Activated CD4-positive, CD25-positive, alpha-beta regulatory T cell (primary cell): ENCODE data around the gene DCAF12.
"Not testable (repeated sequence)": the region's sequence is repeated elsewhere in the genome, so short reads cannot be mapped to it uniquely, and the experiment has no call there.

Experiments used
- DNase-seq, 4 experiments: peaks; one replicate each; lab custom pipeline; 2025; lab: John Stamatoyannopoulos, UW

DCAF12 gene

DNA sequence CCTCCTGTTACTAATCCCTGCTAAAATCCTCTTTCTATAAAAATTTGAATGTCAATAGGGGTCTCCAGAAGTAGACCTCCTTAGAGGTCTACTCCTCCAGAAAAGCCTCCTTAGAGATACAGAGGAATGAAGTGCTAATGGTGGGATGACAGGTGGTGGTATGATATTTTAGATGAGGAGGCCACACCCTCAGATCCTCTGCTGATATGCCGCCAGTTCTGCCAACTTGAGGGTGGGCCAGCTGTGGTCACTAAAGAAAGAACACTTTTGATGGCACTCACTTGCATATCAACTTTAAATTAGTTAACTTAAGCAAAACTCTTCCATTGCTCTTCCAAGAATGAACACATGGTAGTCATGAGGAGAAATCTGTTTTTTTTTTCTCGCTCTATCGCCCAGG is 61.0 kb downstream of the DCAF12 start:
- DNase-seq = no peak

DNA sequence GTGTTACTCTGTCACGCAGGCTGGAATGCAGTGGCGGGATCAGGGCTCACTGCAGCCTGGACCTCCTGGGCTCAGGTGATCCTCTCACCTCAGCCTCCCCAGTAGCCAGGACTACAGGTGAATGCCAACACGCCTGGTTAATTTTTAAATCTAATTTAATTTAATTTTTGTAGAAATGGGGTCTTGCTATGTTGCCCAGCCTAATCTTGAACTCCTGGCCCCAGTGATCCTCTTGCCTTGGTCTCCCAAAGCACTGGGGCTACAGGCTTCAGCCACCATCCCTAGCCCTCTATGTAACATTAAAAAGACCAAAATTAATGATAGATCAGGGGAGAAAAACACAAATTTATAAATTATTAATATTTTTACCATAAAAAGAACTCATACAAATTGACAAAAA is 66.5 kb downstream of the DCAF12 start:
- DNase-seq = no peak

DNA sequence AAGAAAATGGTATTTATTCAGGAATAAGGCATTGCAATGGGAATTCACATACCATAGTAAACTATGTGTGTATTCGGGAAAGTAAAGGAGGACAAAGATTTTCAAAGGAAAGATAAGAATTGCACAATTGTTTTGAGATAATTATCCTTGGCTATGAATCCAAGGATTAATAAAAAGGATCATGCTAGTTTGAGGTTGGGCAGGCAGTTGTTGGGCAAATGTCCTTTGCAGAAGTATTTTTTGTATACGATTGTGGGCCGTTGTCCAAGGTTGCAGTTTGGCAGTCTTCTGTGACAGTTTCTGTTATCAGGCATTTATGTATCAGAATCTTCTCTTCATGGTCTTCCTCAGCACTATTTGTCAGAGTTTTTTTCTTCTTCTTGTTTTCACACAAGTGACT is 67.2 kb downstream of the DCAF12 start:
- no peak for DNase-seq

DNA sequence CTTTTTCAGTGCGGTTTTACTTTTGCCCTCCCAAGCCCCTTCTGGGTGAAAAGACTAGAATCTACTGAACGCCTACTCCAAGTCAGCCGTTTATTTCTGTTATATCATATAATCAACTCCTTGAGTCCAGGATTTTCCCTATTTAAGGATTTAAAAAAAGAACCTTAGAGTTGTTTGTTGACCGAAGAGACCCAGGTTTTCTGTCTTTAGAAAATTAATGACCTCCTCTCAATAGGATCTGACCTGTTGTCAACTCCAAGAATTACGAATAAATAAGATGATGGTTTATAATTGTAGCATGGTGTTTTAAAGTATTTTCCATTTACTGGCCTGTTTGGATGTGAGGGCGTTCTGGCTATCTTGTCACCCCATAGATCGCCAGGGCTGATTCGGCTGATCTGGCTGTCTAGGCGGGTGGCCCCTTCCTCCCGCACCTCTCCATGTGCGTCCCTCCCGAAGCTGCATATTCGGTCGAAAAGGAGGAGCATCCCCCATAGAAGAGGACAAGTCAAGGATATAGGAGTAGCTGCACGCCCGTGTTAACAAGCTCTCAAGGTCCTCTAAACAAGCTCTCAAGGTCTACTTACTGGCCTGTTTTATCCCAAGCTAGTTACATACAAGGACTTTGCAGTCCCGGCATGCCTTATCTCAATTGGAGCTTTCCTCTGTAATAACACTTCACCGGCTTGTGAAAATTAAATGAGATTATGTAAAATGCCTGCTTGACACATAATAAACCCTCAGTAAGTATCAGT is 76.7 kb downstream of the DCAF12 start:
- DNase-seq = no peak

DNA sequence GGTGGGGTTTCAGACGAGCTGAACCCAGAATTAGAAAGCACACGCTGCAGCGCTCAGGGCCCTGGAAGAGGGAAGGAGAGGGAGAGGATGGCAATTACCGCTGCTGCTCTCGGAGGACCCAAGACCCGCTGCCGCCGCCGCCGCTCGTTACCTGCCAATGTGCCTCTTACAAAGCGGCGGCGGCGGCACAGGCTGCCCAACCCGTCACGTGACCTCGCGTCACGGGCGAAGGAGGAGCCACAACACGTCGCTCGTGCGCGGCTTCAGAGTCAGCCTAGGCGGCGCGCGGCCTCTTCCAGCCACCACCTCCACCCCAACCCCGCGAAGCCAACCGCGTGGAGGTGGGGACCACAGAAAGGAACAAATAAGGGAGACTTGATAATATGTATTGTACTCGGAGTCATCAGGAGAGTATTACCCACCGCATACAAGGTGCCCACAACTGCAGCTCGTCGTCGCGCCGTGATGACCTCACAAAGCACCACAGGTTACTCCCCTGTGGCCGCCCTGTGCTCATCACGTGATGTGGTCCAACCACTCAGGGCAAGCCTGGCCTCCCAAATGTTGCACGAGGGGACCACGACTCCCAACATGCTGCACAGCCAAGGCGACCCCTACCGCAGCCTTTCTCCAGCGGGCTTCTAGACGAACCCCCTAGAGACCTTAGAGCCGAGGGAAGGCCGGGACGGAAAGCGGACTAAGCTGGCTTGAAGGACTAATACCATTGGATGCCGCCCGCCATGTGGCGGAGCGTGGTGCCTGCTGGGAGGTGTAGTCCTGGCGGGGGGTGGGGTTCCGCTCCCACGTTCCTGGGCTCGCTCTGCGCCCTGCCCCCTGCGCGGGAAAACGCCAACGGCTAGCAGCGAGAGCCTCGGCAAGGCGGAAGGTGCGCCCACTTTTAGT is 77.5 kb downstream of the DCAF12 start, which contains the start of gene UBAP2:
UBAP2 (minus strand) TSS at position 161 of the 903 bp plus-strand sequence. CDS start 31,739 bp downstream, outside the sequence.
- peak; percentile 92 to 98 (median 95) for DNase-seq

DNA sequence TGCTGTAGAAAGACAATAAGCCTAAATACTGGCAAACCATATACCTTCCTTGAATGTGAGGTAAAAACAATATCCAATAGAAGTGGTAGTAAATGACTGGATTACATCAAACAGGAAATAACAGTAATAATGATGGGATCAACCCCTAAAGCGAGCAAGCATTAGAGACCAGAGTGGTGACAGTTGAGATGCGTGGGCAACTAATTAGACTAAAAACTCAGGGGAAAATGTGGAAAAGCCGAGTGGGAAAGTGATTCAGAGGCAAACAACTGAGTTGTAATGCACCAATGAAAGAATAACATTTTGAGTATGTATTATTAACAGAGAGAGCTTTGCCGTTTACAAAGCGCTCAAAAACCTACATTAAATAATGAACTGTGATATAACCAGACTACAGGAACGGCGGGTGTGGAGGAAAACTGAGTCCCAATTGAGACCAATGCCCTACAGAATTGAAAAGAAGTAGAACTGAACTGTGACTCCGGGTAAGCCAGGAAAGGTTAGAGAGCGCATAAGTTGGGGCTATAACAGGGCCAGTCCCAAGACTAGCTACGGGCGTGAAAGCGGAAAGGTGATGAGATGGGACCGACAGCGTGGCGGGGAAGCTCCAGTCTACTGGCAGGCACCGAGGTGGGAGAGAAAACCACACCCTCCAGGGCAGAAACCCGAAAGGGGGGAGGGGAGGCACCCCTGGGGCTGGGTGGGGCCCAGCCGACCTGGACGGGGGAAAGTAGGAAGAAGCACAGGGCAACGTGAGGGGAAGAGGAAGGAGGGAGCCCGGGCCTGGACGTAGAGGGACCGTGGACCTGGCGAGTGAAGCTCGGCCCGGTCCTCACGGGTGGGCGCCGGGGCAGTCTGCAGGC is 78.4 kb downstream of the DCAF12 start:
- peak; percentile 14 to 47 (median 34) for DNase-seq

DNA sequence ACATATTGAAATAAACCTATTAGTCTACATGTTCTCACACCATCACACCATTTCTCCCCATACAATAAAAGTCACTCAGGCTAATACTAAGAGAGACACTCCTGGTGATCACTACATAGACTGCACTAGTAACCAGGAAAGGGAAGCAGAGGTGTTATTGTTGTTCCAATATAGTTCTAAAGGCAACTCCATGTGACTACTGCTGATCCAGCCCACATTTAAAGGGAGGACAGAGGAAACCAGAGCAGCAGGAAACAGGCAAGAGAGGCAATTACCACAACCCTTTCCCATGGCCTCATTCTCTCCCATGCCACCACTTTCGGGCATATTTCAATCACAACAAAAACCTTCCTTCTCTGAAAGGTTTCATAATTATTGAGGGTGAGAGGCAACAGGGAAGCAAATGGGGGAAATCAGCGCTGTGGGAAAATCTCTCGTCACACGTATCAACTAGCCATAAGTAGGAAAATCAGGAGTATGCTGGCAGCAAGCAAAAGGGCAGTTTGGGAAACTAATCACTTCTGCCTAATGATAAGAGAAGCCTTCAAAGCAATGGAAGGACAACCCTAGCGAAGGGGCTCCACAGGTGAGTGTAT is 79.6 kb downstream of the DCAF12 start:
- DNase-seq = no peak

DNA sequence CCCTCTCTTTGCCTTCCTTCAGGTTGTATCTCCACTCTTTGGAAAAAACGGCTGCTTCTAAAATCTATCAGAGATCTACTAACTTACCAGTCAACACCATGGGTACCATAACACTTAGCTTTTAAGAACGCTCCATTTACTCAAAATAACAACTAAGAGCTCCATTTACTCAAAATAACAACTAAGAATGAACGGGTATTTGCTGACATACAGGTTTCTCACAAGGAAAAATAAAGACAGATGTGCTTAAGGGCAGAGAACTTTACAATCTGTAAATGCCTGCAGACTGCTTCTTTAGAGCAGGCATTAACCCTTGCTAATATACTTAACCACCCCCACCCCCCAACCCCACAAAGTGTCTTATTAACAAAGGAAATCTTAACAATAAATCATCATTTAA is 80.6 kb downstream of the DCAF12 start:
- DNase-seq = no peak

DNA sequence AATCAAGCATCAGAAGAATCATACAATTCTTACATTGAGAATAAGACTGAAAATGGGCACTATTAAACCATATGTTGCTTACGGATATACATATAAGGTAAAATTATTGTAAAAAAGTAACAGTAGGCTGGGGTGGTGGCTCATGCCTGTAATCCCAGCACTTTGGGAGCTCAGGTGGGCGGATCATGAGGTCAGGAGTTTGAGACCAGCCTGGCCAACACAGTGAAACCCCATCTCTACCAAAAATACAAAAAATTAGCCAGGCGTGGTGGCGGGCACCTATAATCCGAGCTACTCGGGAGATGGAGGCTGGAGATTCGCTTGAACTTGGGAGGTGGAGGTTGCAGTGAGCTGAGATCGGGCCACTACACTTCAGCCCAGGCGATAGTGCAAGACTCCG is 84.4 kb downstream of the DCAF12 start:
- DNase-seq = not testable (repeated sequence)

DNA sequence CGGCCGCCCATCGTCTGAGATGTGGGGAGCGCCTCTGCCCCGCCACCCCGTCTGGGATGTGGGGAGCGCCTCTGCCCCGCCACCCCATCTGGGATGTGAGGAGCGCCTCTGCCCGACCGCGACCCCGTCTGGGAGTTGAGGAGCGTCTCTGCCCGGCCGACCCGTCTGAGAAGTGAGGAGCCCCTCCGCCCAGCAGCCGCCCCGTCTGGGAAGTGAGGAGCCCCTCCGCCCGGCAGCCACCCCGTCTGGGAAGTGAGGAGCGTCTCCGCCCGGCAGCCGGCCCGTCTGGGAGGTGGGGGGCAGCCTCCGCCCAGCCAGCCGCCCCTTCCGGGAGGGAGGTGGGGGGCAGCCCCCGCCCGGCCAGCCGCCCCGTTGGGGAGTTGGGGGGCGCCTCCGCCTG is 87.6 kb downstream of the DCAF12 start:
- DNase-seq = not testable (repeated sequence)

DNA sequence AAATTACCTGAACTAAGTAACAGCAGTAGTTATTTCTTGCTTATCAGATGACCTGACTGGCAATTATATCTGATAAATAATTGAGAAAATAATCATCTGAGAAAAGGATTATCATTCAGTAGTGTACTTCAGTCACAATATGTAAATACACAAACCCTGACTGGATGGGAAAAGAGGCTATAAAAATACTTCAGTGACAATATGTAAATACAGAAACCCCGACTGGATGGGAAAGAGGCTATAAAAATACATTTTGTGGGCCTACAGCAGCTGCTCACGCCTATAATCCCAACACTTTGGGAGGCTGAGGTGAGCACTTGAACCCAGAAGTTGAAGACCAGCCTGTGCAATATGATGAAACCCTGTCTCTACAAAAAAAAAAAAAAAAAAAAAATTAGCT is 88.9 kb downstream of the DCAF12 start:
- DNase-seq = no peak

DNA sequence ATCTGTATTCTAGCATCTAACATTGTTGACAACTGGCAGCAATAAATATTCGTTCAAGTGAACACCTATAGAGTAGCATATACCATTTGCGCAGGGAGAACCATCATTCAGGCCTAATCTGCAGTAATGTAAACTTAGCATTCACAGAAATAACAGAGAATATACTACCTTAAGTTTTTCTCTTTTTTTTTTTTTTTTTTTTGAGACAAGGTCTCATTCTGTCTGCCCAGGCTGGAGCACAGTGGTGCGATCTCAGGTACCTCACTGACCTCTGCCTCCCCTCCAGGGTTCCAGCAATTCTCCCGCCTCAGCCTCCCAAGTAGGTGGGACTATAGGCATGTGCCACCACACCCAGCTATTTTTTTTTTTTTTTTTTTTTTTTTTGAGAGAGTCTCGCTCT is 89.9 kb downstream of the DCAF12 start:
- no peak for DNase-seq
